KMS-11 (cell line): Measurements from ENCODE around the gene PRRT3.

ENCODE experiments used
- H2AFZ ChIP-seq: fragments of 200-600 bp; sonication (generic); 2 replicates; pipeline ENCODE4 v1.6.1; 2016; ENCODE audit warnings: antibody characterized with exemption, mixed run types, low read depth
- H3K27ac ChIP-seq: fragments of 200-600 bp; sonication (generic); 2 replicates; pipeline ENCODE4 v1.6.1; 2016; ENCODE audit warnings: mild to moderate bottlenecking, mixed run types
- H3K27me3 ChIP-seq: fragments of 200-600 bp; sonication (generic); 2 replicates; pipeline ENCODE4 v1.6.1; 2017; ENCODE audit warnings: mild to moderate bottlenecking, low read depth, mixed run types, moderate library complexity; ENCODE audit not compliant: insufficient read depth
- H3K36me3 ChIP-seq: fragments of 200-600 bp; sonication (generic); 2 replicates; pipeline ENCODE4 v1.6.1; 2017; ENCODE audit warnings: mild to moderate bottlenecking, mixed run types; ENCODE audit not compliant: insufficient read depth
- H3K4me1 ChIP-seq: fragments of 200-600 bp; sonication (generic); 2 replicates; pipeline ENCODE4 v1.6.1; 2016; ENCODE audit warnings: mild to moderate bottlenecking, low read depth, mixed run types; ENCODE audit not compliant: poor library complexity, severe bottlenecking
- H3K4me2 ChIP-seq: fragments of 200-600 bp; sonication (generic); 2 replicates; pipeline ENCODE4 v1.7.0; 2016; ENCODE audit warnings: mild to moderate bottlenecking, mixed run types
- H3K4me3 ChIP-seq: fragments of 200-600 bp; sonication (generic); IDR thresholded peaks from 2 replicates; pipeline ENCODE4 v1.6.1; 2017; ENCODE audit warnings: low read depth, low read length, mixed read lengths; ENCODE audit not compliant: insufficient read depth
- H3K79me2 ChIP-seq: fragments of 200-600 bp; sonication (generic); 2 replicates; pipeline ENCODE4 v1.6.1; 2016; ENCODE audit warnings: low read depth, mixed run types; ENCODE audit not compliant: insufficient read depth
- H3K9ac ChIP-seq: fragments of 200-600 bp; sonication (generic); 2 replicates; pipeline ENCODE4 v1.6.1; 2016; ENCODE audit warnings: mild to moderate bottlenecking, mixed run types
- H4K20me1 ChIP-seq: fragments of 200-600 bp; sonication (generic); 2 replicates; pipeline ENCODE4 v1.6.1; 2016; ENCODE audit warnings: mild to moderate bottlenecking, mixed run types; ENCODE audit not compliant: insufficient read depth
- TF ChIP-seq, protein P1 (sequence below): fragments of 200-600 bp; sonication (generic); conservative IDR thresholded peaks from 2 replicates; pipeline ENCODE4 v1.6.1; 2017; ENCODE audit warnings: low read depth, mild to moderate bottlenecking, antibody characterized with exemption, low read length, moderate library complexity, mixed read lengths

The PRRT3 gene

DNA sequence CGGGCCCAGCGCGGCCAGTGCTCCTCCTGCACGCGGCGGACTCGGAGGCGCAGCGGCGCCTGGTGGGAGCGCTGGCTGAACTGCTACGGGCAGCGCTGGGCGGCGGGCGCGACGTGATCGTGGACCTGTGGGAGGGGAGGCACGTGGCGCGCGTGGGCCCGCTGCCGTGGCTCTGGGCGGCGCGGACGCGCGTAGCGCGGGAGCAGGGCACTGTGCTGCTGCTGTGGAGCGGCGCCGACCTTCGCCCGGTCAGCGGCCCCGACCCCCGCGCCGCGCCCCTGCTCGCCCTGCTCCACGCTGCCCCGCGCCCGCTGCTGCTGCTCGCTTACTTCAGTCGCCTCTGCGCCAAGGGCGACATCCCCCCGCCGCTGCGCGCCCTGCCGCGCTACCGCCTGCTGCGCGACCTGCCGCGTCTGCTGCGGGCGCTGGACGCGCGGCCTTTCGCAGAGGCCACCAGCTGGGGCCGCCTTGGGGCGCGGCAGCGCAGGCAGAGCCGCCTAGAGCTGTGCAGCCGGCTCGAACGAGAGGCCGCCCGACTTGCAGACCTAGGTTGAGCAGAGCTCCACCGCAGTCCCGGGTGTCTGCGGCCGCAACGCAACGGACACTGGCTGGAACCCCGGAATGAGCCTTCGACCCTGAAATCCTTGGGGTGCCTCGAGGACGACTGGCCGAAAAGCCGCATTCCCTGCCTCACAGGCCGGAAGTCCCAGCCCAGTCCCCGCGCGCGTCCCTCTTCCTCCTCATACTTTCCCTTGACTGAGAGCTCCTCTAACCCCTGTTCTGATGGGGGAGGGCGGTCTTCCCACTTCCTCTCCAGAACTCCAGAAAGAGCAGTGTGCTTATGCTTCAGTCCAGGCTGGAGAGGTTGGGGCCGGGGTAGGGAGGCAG, 36.7 kb downstream of the PRRT3 start:
- H3K9ac ChIP-seq, result peak overlapping the region; percentile 76
- TF ChIP-seq, protein P1, sequence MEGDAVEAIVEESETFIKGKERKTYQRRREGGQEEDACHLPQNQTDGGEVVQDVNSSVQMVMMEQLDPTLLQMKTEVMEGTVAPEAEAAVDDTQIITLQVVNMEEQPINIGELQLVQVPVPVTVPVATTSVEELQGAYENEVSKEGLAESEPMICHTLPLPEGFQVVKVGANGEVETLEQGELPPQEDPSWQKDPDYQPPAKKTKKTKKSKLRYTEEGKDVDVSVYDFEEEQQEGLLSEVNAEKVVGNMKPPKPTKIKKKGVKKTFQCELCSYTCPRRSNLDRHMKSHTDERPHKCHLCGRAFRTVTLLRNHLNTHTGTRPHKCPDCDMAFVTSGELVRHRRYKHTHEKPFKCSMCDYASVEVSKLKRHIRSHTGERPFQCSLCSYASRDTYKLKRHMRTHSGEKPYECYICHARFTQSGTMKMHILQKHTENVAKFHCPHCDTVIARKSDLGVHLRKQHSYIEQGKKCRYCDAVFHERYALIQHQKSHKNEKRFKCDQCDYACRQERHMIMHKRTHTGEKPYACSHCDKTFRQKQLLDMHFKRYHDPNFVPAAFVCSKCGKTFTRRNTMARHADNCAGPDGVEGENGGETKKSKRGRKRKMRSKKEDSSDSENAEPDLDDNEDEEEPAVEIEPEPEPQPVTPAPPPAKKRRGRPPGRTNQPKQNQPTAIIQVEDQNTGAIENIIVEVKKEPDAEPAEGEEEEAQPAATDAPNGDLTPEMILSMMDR, result no peak
- H3K4me3 ChIP-seq, result peak overlapping the region; percentile 46
- no peaks in the 10 kb centered on the region for H4K20me1 ChIP-seq
- H2AFZ ChIP-seq, result peak overlapping the region; percentile 67
- H3K36me3 ChIP-seq, result no peaks in the 10 kb centered on the region
- H3K4me1 ChIP-seq, result peaks cover 43% of the 10 kb centered on the region
- H3K27ac ChIP-seq, result peak overlapping the region; percentile 44
- no peaks in the 10 kb centered on the region for H3K27me3 ChIP-seq
- peak overlapping the region; percentile 53 for H3K4me2 ChIP-seq
- no peaks in the 10 kb centered on the region for H3K79me2 ChIP-seq

DNA sequence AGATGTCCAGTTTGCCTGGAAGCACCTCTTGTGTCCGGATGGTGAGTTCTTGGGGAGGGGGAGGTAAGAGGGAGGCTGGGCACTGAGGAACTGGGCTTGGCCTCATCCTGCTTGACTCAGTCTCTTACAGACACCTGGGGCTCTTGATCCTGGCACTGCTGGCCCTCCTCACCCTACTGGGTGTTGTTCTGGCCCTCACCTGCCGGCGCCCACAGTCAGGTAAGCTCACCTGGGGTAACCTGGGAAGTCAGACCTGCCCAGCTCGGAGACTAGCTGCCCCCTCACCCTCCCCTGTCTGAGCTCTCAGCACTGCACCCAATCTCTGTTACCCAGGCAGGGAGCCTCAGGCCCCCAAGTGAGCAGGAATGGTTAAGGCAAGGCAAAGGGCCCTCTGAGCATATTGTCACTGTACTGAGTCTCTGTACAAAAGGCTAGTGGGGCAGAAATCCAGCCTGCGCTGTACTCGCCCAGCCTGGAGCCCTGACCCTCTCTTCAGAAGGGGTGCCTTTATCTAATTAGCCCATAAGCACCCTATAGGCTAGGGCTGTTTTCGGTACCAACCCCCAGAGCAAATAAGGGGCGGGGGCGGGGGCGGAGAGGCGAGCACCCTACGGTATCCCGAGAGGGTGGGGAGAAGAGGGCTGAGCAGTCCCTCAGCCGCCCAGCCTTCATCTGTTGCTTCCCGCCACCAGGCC, 37.5 kb downstream of the PRRT3 start:
- TF ChIP-seq, protein P1, result no peak
- H3K4me1 ChIP-seq, result peaks cover 51% of the 10 kb centered on the region
- H3K27ac ChIP-seq, result peak overlapping the region; percentile 44; the same call in 1 of the 2 replicates
- H3K79me2 ChIP-seq, result no peaks in the 10 kb centered on the region
- peak overlapping the region; percentile 67; the same call in 1 of the 2 replicates for H2AFZ ChIP-seq
- peak overlapping the region; percentile 46 for H3K4me3 ChIP-seq
- no peaks in the 10 kb centered on the region for H3K36me3 ChIP-seq
- peak overlapping the region; percentile 76 for H3K9ac ChIP-seq
- H3K4me2 ChIP-seq, result peak overlapping the region; percentile 53
- no peaks in the 10 kb centered on the region for H3K27me3 ChIP-seq
- no peaks in the 10 kb centered on the region for H4K20me1 ChIP-seq

DNA sequence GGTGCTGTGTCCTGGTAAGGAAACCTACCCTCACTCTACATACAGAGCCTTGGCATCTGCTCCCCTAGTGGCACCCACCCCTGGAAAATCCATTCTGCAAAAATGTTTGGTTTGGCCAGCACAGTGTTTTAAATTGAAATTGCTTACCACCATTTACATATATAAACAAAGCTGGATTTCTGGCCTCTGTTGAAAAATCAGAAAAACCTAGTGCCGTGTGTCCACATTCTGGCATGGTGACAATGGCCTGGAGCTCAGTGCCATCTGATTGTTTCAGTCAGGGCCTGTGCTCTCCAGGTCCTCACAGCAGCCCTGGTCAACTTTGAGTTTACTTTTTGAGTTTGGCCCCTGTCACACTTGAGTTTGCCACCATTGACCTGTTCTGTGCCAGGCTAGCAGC, 38.2 kb downstream of the PRRT3 start:
- TF ChIP-seq, protein P1, result no peak
- H3K4me3 ChIP-seq, result no peak overlapping the region
- no peaks in the 10 kb centered on the region for H4K20me1 ChIP-seq
- H3K36me3 ChIP-seq, result no peaks in the 10 kb centered on the region
- peaks cover 57% of the 10 kb centered on the region for H3K4me1 ChIP-seq
- no peak overlapping the region for H3K9ac ChIP-seq
- no peak overlapping the region for H3K27ac ChIP-seq
- no peak overlapping the region; the same call in 1 of the 2 replicates for H3K4me2 ChIP-seq
- H2AFZ ChIP-seq, result no peak overlapping the region
- H3K27me3 ChIP-seq, result no peaks in the 10 kb centered on the region
- no peaks in the 10 kb centered on the region for H3K79me2 ChIP-seq

DNA sequence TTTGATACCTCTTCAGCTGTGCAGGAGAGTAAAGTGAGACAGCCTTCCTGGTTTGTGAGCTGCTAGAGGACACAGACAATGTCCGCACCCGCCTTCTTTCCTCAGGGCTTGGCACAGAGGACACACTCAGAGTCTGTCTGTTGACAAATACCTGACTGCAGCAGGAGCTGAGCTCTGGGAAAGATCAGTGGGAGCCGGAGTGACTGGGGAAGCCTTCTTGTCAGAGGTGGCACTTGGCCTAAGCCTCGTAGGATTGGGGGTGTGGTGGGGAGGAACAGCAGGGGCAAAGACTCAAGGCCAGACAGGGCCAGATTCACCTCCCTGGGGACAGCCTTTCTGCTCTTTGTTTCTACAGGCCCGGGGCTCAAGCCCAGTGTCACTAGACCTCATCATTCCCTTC, 38.6 kb downstream of the PRRT3 start:
- Histone ChIP-seq H3K4me3 (no peak overlapping the region), H3K27ac (no peak overlapping the region), H3K36me3 (no peaks in the 10 kb centered on the region), H2AFZ (no peak overlapping the region), H3K4me1 (peaks cover 57% of the 10 kb centered on the region), H3K27me3 (no peaks in the 10 kb centered on the region), H3K9ac (no peak overlapping the region), H3K79me2 (no peaks in the 10 kb centered on the region), H4K20me1 (no peaks in the 10 kb centered on the region), H3K4me2 (no peak overlapping the region)
- TF ChIP-seq, protein P1, result no peak
